GM21576 (cell line): ENCODE measurements around the gene TPST1.
"Not testable (repeated sequence)": the region's sequence is repeated elsewhere in the genome, so short reads cannot be mapped to it uniquely, and the experiment has no call there.

Experiments
- ATAC-seq: cut with Tn5 transposase; IDR thresholded peaks from one replicate; pipeline ENCODE4 v1.9.1; 2021; ENCODE audit warnings: mild to moderate bottlenecking, moderate library complexity; ENCODE audit not compliant: unreplicated experiment

Gene TPST1

DNA sequence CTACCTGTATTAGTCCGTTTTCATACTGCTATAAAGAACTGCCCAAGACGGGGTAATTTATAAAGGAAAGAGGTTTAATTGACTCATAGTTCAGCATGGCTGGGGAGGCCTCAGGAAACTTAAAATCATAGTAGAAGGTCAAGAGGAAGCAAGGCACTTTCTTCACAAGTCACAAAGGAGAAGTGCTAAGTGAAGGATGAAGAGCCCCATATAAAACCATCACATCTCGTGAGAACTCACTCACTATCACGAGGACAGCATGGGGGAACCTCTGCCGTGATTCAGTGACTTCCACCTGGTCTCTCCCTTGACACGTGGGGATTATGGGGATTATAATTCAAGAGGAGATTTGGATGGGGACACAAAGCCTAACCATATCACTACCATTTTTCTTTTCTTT lies 119.9 kb downstream of the TPST1 start:
- ATAC-seq, result not testable (repeated sequence)

GRCh38 chr7:66326501-66327215 lies 121.5 kb downstream of the TPST1 start:
- no peak for ATAC-seq

GRCh38 chr7:66330961-66331360 lies 125.8 kb downstream of the TPST1 start:
- no peak for ATAC-seq

- ATAC-seq, result no peak
Measured at GRCh38 chr7:66331883-66332282, 126.7 kb downstream of the TPST1 start.

- ATAC-seq, result no peak
Measured at GRCh38 chr7:66333443-66333842, 128.3 kb downstream of the TPST1 start.

DNA sequence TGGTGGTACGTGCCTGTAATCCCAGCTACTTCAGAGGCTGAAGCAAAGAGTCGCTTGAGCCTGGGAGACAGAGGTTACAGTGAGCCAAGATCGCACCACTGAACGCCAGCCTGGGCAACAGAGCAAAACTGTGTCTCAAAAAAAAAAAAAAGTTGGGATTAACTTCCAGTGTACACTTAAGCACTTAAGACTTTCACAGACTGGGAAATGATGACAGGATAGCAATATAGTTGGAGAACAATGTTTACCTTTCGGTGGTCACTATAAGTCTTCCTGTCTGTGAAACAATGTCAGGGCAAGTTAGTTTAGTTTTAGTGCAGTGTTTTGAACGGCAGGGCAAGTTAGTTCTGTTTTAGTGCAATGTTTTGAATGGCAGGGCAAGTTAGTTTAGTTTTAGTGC lies 130.2 kb downstream of the TPST1 start:
- no peak for ATAC-seq

GRCh38 chr7:66336760-66337159 lies 131.6 kb downstream of the TPST1 start:
- no peak for ATAC-seq

DNA sequence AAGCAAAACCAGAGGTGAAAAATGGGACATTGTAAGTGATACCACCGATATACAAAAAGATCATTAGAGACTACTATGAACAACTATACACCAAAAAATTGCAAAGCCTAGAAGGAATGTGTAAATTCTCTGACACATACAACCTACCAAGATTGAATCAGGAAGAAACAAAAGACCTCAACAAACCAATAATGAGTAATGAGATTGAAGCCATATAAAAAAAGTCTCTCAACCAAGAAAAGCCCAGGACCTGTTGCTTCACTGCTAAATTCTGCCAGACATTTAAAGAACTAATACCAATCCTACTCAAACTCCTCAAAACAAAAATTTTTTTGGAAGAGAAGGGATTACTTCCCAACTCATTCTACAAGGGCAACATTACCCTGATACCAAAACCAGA lies 134.0 kb downstream of the TPST1 start:
- ATAC-seq, result no peak

DNA sequence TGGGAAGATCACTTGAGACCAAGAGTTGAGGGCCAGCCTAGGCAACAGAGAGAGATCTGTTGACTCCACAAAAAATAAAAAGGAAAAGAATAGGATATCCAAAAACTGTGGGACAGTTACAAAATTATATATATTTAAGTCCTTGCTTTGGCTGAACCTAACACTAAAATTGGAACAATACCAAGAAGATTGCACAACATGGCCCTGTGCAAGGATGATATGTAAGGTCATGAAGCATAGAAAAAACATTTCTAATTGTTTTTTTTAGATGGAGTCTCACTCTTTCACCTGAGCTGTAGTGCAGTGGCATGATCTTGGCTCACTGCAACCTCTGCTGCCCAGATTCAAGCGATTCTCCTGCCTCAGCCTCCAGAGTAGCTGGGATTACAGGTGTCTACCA lies 139.0 kb downstream of the TPST1 start:
- ATAC-seq, result no peak

DNA sequence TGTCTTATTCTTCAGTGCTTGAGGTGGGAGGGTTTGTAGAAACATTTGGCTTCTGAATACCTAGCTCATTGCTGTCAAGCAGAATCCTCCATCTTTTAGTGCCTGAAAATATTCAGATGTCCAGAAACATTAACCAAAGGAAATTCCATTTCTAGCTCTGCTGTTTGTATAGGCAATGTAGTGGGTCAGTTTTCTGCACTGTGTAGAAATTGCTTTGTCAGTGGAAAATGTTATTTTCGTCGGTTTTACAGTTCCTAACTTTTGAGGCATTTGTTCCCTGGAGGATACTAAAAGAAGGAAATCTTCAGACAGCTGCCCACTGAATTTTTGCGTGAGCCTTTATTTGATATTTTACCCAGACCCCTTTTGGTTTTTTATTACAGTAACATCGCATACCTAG lies 143.4 kb downstream of the TPST1 start:
- ATAC-seq, result no peak

DNA sequence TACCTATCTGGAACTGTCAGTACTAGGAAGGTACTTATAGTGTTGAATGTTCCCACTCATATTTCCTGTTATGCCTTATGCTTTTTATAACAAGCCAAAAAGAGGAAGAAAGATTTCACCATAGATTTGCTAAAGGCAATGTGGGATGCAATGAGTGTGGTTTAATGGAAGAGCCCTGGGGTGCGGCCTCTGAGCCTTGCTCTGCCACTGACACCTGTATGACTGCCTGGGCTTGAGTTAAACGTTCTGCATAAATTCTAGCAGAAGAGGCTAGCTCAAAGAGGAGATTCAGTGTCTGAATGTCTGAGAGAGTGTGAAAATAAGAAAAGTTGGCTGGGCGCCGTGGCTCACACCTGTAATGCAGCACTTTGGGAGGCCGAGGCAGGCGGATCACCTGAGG lies 143.8 kb downstream of the TPST1 start:
- ATAC-seq, result no peak

- no peak for ATAC-seq
Measured at GRCh38 chr7:66352071-66352470, 146.9 kb downstream of the TPST1 start.

DNA sequence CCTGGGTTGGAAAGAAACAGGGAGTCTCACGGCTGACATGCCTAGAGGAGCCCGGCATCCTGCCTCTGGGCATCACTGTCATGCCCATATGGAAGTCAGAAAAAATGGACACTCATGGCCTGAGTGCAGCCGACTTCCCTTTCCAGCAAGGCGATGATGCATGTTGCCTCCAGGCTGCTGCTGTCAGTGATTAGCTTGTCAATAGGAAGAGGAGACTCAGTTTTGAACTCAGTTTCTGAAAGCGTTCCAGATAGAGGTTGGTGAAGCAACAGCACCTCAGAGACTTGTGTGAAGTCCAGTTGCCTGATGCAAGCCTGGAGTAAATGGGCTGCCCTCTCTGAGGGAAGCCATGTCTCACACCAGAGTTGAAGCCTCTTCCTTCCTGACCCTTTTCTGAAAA lies 148.4 kb downstream of the TPST1 start:
- ATAC-seq, result no peak

DNA sequence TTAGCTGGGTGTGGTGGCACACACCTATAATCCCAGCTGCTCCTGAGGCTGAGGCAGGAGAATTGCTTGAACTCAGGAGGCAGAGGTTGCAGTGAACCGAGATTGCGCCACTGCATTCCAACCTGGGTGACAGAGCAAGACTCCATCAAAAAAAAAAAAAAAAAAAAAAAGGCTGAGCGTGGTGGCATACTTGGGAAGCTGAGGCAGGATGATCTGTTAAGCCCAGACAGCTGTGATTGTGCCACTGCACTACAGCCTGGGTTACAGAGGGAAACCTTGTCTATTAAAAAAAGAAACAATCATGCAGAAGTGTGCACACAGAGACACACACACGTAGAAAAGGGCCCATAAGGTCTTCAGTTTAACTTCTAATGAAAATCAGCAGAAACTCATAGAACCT lies 150.6 kb downstream of the TPST1 start:
- no peak for ATAC-seq

GRCh38 chr7:66356277-66356721 lies 151.2 kb downstream of the TPST1 start:
- no peak for ATAC-seq

DNA sequence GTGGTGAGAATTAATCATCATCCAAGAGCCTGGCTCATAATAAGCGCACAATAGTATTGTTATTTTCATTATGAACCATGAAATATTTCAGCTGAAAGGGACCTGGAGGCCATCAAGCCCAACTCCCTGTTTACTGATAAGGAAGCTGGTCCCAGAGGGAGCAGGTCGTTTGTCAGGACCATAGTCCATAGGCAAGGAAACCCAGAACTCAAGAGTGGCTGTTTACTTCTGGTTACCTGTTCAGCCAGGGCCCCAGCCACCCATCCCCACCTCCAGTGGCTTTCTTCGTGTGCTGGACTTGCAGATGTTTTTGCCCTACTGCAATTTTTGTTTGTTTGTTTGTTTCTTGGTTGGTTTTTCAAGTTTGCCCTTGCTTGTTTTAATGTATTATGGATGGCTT lies 152.0 kb downstream of the TPST1 start:
- no peak for ATAC-seq

GRCh38 chr7:66359656-66360211 lies 154.6 kb downstream of the TPST1 start:
- no peak for ATAC-seq

GRCh38 chr7:66362136-66362535 lies 157.0 kb downstream of the TPST1 start:
- ATAC-seq, result no peak

DNA sequence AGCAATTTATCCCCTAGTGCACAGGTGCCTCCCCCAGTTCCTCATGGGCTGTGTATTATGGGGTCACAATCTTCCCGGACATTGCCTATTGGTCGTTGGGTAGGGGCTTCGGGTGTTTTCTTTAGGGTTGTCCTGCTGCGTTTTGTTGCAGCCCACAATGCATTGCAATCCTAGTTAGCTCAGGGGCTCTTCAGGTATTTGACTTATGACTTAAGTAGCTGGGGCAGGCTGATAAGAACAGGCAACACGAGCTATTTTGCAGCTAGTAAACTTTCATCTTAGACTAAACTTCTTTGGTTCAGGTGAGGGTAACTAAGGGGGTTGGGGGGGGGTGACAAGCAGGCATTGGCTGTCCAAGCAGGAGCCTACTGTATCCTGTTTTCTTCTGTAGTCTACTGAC lies 158.5 kb downstream of the TPST1 start:
- ATAC-seq, result no peak

DNA sequence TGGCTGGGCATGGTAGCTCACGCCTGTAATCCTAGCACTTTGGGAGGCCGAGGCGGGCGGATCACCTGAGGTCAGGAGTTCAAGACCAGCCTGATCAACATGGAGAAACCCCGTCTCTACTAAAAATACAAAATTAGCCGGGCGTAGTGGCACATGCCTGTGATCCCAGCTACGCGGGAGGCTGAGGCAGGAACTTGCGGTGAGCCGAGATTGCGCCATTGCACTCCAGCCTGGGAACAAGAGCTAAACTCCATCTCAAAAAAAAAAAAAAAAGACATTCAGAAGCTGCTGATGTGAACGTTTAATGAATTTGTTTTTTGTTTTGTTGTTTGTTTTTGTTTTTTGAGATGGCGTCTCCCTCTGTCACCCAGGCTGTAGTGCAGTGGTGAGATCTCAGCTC lies 159.9 kb downstream of the TPST1 start:
- not testable (repeated sequence) for ATAC-seq

DNA sequence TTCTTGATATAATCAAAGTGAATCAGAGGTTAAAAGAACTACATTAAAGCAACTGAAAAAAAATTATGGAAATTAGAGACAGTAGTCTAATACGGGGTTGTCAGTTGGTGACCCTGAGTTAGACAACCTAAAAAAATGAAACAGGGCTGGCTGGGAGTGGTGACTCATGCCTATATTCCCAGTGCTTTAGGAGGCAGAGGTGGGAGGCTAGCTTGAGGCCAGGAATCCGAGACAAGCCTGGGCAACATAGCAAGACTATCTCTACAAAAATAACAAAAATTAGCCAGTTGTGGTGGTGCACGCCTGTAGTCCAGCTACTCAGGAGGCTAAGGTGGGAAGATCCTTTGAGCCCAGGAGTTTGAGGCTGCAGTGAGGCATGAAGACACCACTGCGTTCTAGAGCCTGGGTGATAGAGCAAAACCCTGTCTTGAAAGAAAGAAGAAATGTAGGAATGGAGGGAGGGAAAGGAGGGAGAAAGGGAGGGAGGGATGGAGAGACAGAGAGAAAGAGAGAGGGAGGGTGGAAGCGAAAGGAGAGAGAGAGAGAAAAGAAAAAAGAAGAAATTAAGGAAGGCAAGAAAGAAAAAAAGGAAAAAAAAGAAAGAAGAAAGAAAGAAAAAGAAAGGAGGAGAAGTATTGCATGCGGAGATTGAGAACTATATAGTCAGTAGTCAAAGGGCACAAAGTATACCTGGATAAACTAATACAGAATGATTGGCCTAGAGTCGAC lies 166.1 kb downstream of the TPST1 start:
- ATAC-seq, result no peak

GRCh38 chr7:66374141-66374840 lies 169.2 kb downstream of the TPST1 start:
- not testable (repeated sequence) for ATAC-seq
